Vagina (tissue), 2 donors: ENCODE measurements around the gene NR2F1-AS1.

ENCODE experiments used
- POLR2A ChIP-seq, 2 donors: fragments of 450-650 bp; IDR thresholded peaks; one replicate each; pipeline ENCODE4 v1.6.1; 2017; ENCODE audit warnings: antibody characterized with exemption in 2 of 2, mild to moderate bottlenecking in 2 of 2, moderate library complexity in 2 of 2
- POLR2AphosphoS5 ChIP-seq, 2 donors: sonication (generic); formaldehyde crosslinking; IDR thresholded peaks; one replicate each; pipeline ENCODE4 v1.9.0; 2017; ENCODE audit warnings: antibody characterized with exemption in 2 of 2, mild to moderate bottlenecking in 2 of 2, low read depth in 1 of 2; ENCODE audit not compliant: insufficient read depth in 1 of 2
- TF ChIP-seq, protein P1 (sequence below), 3 experiments: fragments of 450-650 bp in 2 of 3; fragments of 200-600 bp in 1 of 3; sonication (generic) in 1 of 3; IDR thresholded peaks; one replicate each; pipeline ENCODE4 v1.5.1; 2017 to 2019; ENCODE audit warnings: antibody characterized with exemption in 3 of 3, mild to moderate bottlenecking in 2 of 3, moderate library complexity in 2 of 3

DNA sequence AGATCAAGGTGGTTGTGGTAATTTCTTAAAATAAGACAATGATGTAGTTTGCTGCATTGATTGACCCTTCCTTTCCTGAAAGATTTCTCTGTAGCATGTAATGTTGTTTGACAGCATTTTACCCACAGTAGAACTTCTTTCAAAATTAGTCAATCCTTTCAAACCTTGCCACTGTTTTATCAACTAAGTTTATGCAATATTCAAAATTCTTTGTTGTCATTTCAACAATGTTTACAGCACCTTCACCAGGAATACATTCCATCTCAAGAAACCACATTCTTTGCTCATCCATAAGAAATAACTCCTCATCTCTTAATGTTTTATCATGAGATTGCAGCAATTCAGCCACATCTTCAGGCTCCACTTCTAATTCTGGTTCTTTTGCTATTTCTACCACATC is 45.8 kb upstream of the NR2F1-AS1 start:
- TF ChIP-seq, protein P1, sequence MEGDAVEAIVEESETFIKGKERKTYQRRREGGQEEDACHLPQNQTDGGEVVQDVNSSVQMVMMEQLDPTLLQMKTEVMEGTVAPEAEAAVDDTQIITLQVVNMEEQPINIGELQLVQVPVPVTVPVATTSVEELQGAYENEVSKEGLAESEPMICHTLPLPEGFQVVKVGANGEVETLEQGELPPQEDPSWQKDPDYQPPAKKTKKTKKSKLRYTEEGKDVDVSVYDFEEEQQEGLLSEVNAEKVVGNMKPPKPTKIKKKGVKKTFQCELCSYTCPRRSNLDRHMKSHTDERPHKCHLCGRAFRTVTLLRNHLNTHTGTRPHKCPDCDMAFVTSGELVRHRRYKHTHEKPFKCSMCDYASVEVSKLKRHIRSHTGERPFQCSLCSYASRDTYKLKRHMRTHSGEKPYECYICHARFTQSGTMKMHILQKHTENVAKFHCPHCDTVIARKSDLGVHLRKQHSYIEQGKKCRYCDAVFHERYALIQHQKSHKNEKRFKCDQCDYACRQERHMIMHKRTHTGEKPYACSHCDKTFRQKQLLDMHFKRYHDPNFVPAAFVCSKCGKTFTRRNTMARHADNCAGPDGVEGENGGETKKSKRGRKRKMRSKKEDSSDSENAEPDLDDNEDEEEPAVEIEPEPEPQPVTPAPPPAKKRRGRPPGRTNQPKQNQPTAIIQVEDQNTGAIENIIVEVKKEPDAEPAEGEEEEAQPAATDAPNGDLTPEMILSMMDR (IDR thresholded peaks at IDR 0.05) = no peak
- TF ChIP-seq POLR2AphosphoS5 (IDR thresholded peaks at IDR 0.05; ENCODE audit: insufficient read depth in 1 of 2, low read depth in 1 of 2) (no peak), POLR2A (IDR thresholded peaks at IDR 0.05) (no peak)
